PC-9 (cell line): ENCODE measurements around the gene IL17RE. TPM values are rescaled to one million over a fixed set of nuclear protein-coding genes. Genes with fewer than 3 reads are reported as not detected.
"Not testable (repeated sequence)": the region's sequence is repeated elsewhere in the genome, so short reads cannot be mapped to it uniquely, and the experiment has no call there.

Source experiments
- Bru-seq: library from RNA; stranded (reverse); fragments of 400-500 nt; gene quantifications from one replicate; lab custom pipeline; 2021; lab: Mats Ljungman, UMichigan
- BruChase-seq, 2 experiments: library from RNA; stranded (reverse); fragments of 400-500 nt; gene quantifications; one replicate each; lab custom pipeline; 2021; lab: Mats Ljungman, UMichigan
- BruUV-seq: library from RNA; stranded (reverse); fragments of 400-500 nt; replicated peaks from 2 replicates; lab custom pipeline; 2021; lab: Mats Ljungman, UMichigan
- CTCF ChIA-PET: fragments of 300-600 bp; sonication (Branson Sonifier 250); formaldehyde crosslinking; loops from one replicate; lab custom pipeline; 2022; ENCODE audit warnings: antibody characterized with exemption; lab: Charles Lee
- POLR2A ChIA-PET: fragments of 300-600 bp; sonication (Branson Sonifier 250); formaldehyde crosslinking; loops from one replicate; lab custom pipeline; 2022; ENCODE audit warnings: antibody characterized with exemption; ENCODE audit not compliant: unreplicated experiment; lab: Charles Lee
- DNase-seq, 2 experiments: peaks; one replicate each; pipeline versions ENCODE4 v3.0.0 to v3.0.0-alpha.2; 2015 to 2022; ENCODE audit warnings: mixed read lengths in 1 of 2
- H2AFZ ChIP-seq: fragments of 200-600 bp; sonication (generic); 2 replicates; pipeline ENCODE4 v1.8.1; 2017; ENCODE audit warnings: antibody characterized with exemption
- H3F3A ChIP-seq: fragments of 200-600 bp; sonication (generic); 2 replicates; pipeline ENCODE4 v1.8.1; 2017; ENCODE audit warnings: antibody characterized with exemption, mild to moderate bottlenecking, low read depth; ENCODE audit not compliant: insufficient read depth
- H3K27ac ChIP-seq: fragments of 200-600 bp; sonication (generic); 2 replicates; pipeline ENCODE4 v1.6.1; 2016; ENCODE audit warnings: mixed run types
- H3K27me3 ChIP-seq: fragments of 200-600 bp; sonication (generic); 2 replicates; pipeline ENCODE4 v1.6.1; 2016; ENCODE audit warnings: low read depth, mixed run types; ENCODE audit not compliant: insufficient read depth
- H3K36me3 ChIP-seq: fragments of 200-600 bp; sonication (generic); 2 replicates; pipeline ENCODE4 v1.6.1; 2016; ENCODE audit warnings: low read depth, mixed run types
- H3K4me1 ChIP-seq: fragments of 200-600 bp; sonication (generic); replicated peaks from 2 replicates; pipeline ENCODE4 v1.6.1; 2016; ENCODE audit warnings: mixed run types; ENCODE audit not compliant: insufficient read depth
- H3K4me2 ChIP-seq: fragments of 200-600 bp; sonication (generic); 2 replicates; pipeline ENCODE4 v1.6.1; 2017; ENCODE audit warnings: mixed run types
- H3K4me3 ChIP-seq: fragments of 200-600 bp; sonication (generic); 2 replicates; pipeline ENCODE4 v1.6.1; 2016; ENCODE audit warnings: mixed run types
- H3K79me2 ChIP-seq: fragments of 200-600 bp; sonication (generic); 2 replicates; pipeline ENCODE4 v1.6.1; 2017; ENCODE audit warnings: low read depth, mixed run types
- H3K9me2 ChIP-seq: fragments of 200-600 bp; sonication (generic); 2 replicates; pipeline ENCODE4 v1.8.1; 2017; ENCODE audit warnings: mild to moderate bottlenecking; ENCODE audit not compliant: insufficient read depth
- H3K9me3 ChIP-seq: fragments of 200-600 bp; sonication (generic); 2 replicates; pipeline ENCODE4 v1.8.1; 2016; ENCODE audit warnings: low read depth; ENCODE audit not compliant: insufficient read depth
- H4K20me1 ChIP-seq: fragments of 200-600 bp; sonication (generic); 2 replicates; pipeline ENCODE4 v1.8.1; 2017; ENCODE audit not compliant: insufficient read depth
- CTCF ChIP-seq: fragments of 200-600 bp; sonication (generic); conservative IDR thresholded peaks from 2 replicates; pipeline ENCODE4 v1.6.1; 2017; ENCODE audit warnings: mixed run types, antibody characterized with exemption, mild to moderate bottlenecking, moderate library complexity
- EZH2 ChIP-seq: fragments of 200-600 bp; sonication (generic); IDR thresholded peaks from 2 replicates; pipeline ENCODE4 v1.8.0; 2017; ENCODE audit warnings: antibody characterized with exemption, low read depth
- intact Hi-C: fragments of 100-400 bp; cut with micrococcal nuclease; formaldehyde crosslinking; loops from one replicate; pipeline ENCODE4 v1.10.0; 2022; ENCODE audit not compliant: unreplicated experiment
- long read RNA-seq: library from polyadenylated mRNA; stranded (forward); transcript quantifications from one replicate; pipeline ENCODE4 v2.0.0, GENCODE V29; 2022
- total RNA-seq: library from RNA; stranded (reverse); gene quantifications from 2 replicates; pipeline ENCODE4 v1.2.3, GENCODE V29; 2021

IL17RE gene
- total RNA-seq, result 22.7 and 23.8 TPM in 2 replicates
- percentile 51 among the genes with signal in this experiment for Bru-seq, nascent RNA
- percentile 61 among the genes with signal in this experiment for BruChase-seq, experiment 1, labeled RNA remaining after a 2-hour chase
- BruChase-seq, experiment 2, labeled RNA remaining after a 6-hour chase, result percentile 67 among the genes with signal in this experiment
- long read RNA-seq, partial matches to known transcripts, result 0 of 2 reads
- long read RNA-seq, other reads (novel, unspliced or antisense), result 2 of 2 reads

- intact Hi-C loops, result no loop called here
- ChIA-PET CTCF (interaction anchor here (0.7 kb wide), 1 partner anchor 28 kb away, joined by 3 read pairs; no protein-coding TSS in a partner anchor), POLR2A (interaction anchor here (0.7 kb wide), 2 partner anchors 10 to 43 kb away, joined by 5 to 9 read pairs; no protein-coding TSS in a partner anchor)
- Histone ChIP-seq H3K79me2 (no peaks in the 10 kb centered on the region), H3K9me3 (no peaks in the 10 kb centered on the region), H3K27me3 (no peaks in the 10 kb centered on the region), H3K4me3 (peak within 1 kb of the TSS; percentile 50; the same call in 1 of the 2 replicates), H3K36me3 (0 out of 2 replicates have a peak, but pooled peaks cover 3% of the 10 kb centered on the region), H3K4me1 (peaks cover 53% of the 10 kb centered on the region), H4K20me1 (no peaks in the 10 kb centered on the region), H3F3A (peaks cover 38% of the 10 kb centered on the region), H3K27ac (peak within 1 kb of the TSS; percentile 25), H3K9me2 (no peaks in the 10 kb centered on the region), H2AFZ (no peak within 1 kb of the TSS), H3K4me2 (peak within 1 kb of the TSS; percentile 80)
- no TSS peak for BruUV-seq
- TF ChIP-seq EZH2, result no peak
- TF ChIP-seq CTCF, result no peak
- peak in 1 of 2 experiments; percentile 61 for DNase-seq
Measured at GRCh38 chr3:9902372-9903237, at the start of gene IL17RE. TSS of gene IL17RE (plus strand) at chr3:9902848. CDS start at chr3:9902933, 85 bp downstream.

GRCh38 chr3:9854291-9854940 lies 48.2 kb upstream of the IL17RE start:
- H3K27me3 ChIP-seq, H3K9me2 ChIP-seq, H3K4me2 ChIP-seq, H3K36me3 ChIP-seq, H4K20me1 ChIP-seq, H3F3A ChIP-seq, DNase-seq, H3K4me3 ChIP-seq, H3K79me2 ChIP-seq, H3K9me3 ChIP-seq, BruUV-seq, H3K4me1 ChIP-seq, H3K27ac ChIP-seq, H2AFZ ChIP-seq, intact Hi-C loops: not testable (repeated sequence)
- ChIA-PET CTCF (interaction anchor here (0.6 kb wide), 1 partner anchor 18 kb away, joined by 3 read pairs; no protein-coding TSS in a partner anchor), POLR2A (interaction anchor here (0.6 kb wide), 1 partner anchor 364 kb away, joined by 5 read pairs; no protein-coding TSS in a partner anchor)

- POLR2A ChIA-PET, result no interaction called here
- H3K9me3 ChIP-seq, result no peaks in the 10 kb centered on the region
- no peaks in the 10 kb centered on the region for H3K9me2 ChIP-seq
- H3K4me3 ChIP-seq, result no peak overlapping the region
- intact Hi-C loops, result no loop called here
- H3K27ac ChIP-seq, result no peak overlapping the region
- TF ChIP-seq EZH2, result no peak
- TF ChIP-seq CTCF, result no peak
- no peaks in the 10 kb centered on the region for H3K36me3 ChIP-seq
- no TSS peak for BruUV-seq
- no peak overlapping the region for H2AFZ ChIP-seq
- DNase-seq, result no peak
- no peaks in the 10 kb centered on the region for H3F3A ChIP-seq
- no peaks in the 10 kb centered on the region for H3K27me3 ChIP-seq
- 0 out of 2 replicates have a peak, but pooled peaks cover 8% of the 10 kb centered on the region for H3K4me1 ChIP-seq
- H3K4me2 ChIP-seq, result no peak overlapping the region
- CTCF ChIA-PET, result interaction anchor here (0.7 kb wide), 1 partner anchor 10 kb away, joined by 8 read pairs; no protein-coding TSS in a partner anchor
- H3K79me2 ChIP-seq, result no peaks in the 10 kb centered on the region
- no peaks in the 10 kb centered on the region for H4K20me1 ChIP-seq
Measured at GRCh38 chr3:9855594-9855993, 47.1 kb upstream of the IL17RE start.
